Omental fat pad (tissue), 4 donors: ENCODE data around the gene COQ5. TPM values are rescaled to one million over a fixed set of nuclear protein-coding genes. Genes with fewer than 3 reads are reported as not detected.
"Not testable (repeated sequence)": the region's sequence is repeated elsewhere in the genome, so short reads cannot be mapped to it uniquely, and the experiment has no call there.

Experiments used
- ATAC-seq: fragments of 150-250 bp; one replicate; pipeline ENCODE4 v1.9.1; 2016; ENCODE audit warnings: mild to moderate bottlenecking, moderate library complexity; ENCODE audit not compliant: low FRiP score
- DNase-seq: peaks from one replicate; pipeline ENCODE4 v3.0.0-alpha.2; 2019; ENCODE audit warnings: low spot score
- CTCF ChIP-seq, 3 donors: fragments of 450-650 bp; IDR thresholded peaks; one replicate each; pipeline ENCODE4 v1.5.1; 2016 to 2017; ENCODE audit warnings: antibody characterized with exemption in 3 of 3, mild to moderate bottlenecking in 3 of 3, moderate library complexity in 2 of 3
- total RNA-seq, 4 donors: library from RNA; depleted of rRNA; stranded (reverse); fragments of >200 nt; gene quantifications; one replicate each; pipeline ENCODE4 v1.1.0, GENCODE V29; 2016

Gene COQ5
- total RNA-seq, 4 donors from 2014 or later: 14.4 to 31.2 (median 25.4) TPM

GRCh38 chr12:120490833-120491512, 38.0 kb downstream of the COQ5 start:
- DNase-seq: no peak

GRCh38 chr12:120490325-120490724, 38.6 kb downstream of the COQ5 start:
- no peak for ATAC-seq
- no peak for DNase-seq
- TF ChIP-seq CTCF (IDR thresholded peaks at IDR 0.05): no peak

More at GRCh38 chr12:120490833-120491512, 38.0 kb downstream of the COQ5 start:
- no peak for TF ChIP-seq CTCF (IDR thresholded peaks at IDR 0.05)
- no peak for ATAC-seq

GRCh38 chr12:120489018-120489417, 39.9 kb downstream of the COQ5 start:
- no peak for DNase-seq

GRCh38 chr12:120488057-120488640, 40.8 kb downstream of the COQ5 start:
- DNase-seq: no peak
- peak; percentile 63 for ATAC-seq
- no peak for TF ChIP-seq CTCF (IDR thresholded peaks at IDR 0.05)

More at GRCh38 chr12:120489018-120489417, 39.9 kb downstream of the COQ5 start:
- ATAC-seq: no peak
- no peak for TF ChIP-seq CTCF (IDR thresholded peaks at IDR 0.05)

GRCh38 chr12:120487552-120487951, 41.4 kb downstream of the COQ5 start:
- not testable (repeated sequence) for DNase-seq, ATAC-seq

GRCh38 chr12:120485961-120486881, 42.7 kb downstream of the COQ5 start:
- ATAC-seq (no peak), DNase-seq (no peak)
- no peak for TF ChIP-seq CTCF (IDR thresholded peaks at IDR 0.05)

GRCh38 chr12:120483621-120484020, 45.3 kb downstream of the COQ5 start:
- DNase-seq (no peak), ATAC-seq (no peak)
- TF ChIP-seq CTCF (IDR thresholded peaks at IDR 0.05): no peak
